HG02970 (cell line): ENCODE data around the gene AKR1C4.
"Not testable (repeated sequence)": the region's sequence is repeated elsewhere in the genome, so short reads cannot be mapped to it uniquely, and the experiment has no call there.

ENCODE experiments used
- ATAC-seq: cut with Tn5 transposase; IDR thresholded peaks from one replicate; pipeline ENCODE4 v1.9.1; 2021; ENCODE audit warnings: mild to moderate bottlenecking, moderate library complexity, moderate number of reproducible peaks; ENCODE audit not compliant: unreplicated experiment, low FRiP score

Gene AKR1C4

GRCh38 chr10:5199398-5199797 is 2.8 kb downstream of the AKR1C4 start:
- no peak for ATAC-seq

GRCh38 chr10:5206799-5207198 is 10.2 kb downstream of the AKR1C4 start:
- no peak for ATAC-seq

- not testable (repeated sequence) for ATAC-seq
Observed at GRCh38 chr10:5209776-5210175, 13.1 kb downstream of the AKR1C4 start.

GRCh38 chr10:5210261-5210660 is 13.6 kb downstream of the AKR1C4 start:
- ATAC-seq = not testable (repeated sequence)

- ATAC-seq = no peak
Observed at GRCh38 chr10:5211696-5212536, 15.3 kb downstream of the AKR1C4 start.

- ATAC-seq = no peak
Observed at GRCh38 chr10:5216801-5217200, 20.2 kb downstream of the AKR1C4 start.

DNA sequence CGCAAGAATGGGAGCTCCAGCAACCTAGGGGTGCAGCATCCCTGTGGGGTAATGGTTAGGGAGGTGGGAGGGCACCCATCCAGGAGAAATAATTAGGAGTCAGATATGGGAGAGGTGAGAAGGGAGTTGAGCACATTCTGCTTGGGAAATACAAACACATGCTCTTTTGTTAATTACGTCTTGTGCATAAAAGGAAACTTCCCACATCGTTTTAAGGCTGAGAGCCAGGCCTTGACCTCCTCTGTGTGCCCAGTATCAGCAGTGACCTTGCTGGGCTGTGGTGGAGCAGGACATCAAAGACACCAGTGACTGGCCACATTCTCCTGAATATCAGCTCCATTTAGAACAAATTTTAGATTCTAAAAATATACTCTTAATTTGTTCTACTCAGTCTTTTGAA is 22.6 kb downstream of the AKR1C4 start:
- ATAC-seq = no peak

GRCh38 chr10:5222942-5223341 is 26.3 kb downstream of the AKR1C4 start:
- not testable (repeated sequence) for ATAC-seq

DNA sequence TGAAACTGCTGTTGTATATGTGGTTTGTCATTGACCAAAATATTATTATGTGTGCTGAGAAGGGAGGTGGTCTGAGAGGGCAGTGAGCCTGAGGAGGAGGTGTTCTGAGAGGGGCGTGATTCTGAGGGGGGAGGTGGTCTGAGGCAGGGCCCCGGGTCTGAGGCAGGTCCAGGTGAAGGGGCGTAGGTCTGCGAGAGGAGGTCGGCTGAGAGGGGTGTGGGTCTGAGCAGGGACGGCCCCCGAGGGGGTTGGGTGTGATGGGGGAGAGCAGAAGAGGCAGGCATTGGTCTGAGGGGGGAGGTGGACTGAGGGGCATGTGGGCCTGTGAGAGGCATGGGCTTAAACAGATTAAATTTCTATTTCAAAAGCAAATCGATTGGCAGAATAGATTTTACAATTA is 32.4 kb downstream of the AKR1C4 start:
- ATAC-seq = no peak

- no peak for ATAC-seq
Observed at GRCh38 chr10:5233324-5233723, 36.7 kb downstream of the AKR1C4 start.

DNA sequence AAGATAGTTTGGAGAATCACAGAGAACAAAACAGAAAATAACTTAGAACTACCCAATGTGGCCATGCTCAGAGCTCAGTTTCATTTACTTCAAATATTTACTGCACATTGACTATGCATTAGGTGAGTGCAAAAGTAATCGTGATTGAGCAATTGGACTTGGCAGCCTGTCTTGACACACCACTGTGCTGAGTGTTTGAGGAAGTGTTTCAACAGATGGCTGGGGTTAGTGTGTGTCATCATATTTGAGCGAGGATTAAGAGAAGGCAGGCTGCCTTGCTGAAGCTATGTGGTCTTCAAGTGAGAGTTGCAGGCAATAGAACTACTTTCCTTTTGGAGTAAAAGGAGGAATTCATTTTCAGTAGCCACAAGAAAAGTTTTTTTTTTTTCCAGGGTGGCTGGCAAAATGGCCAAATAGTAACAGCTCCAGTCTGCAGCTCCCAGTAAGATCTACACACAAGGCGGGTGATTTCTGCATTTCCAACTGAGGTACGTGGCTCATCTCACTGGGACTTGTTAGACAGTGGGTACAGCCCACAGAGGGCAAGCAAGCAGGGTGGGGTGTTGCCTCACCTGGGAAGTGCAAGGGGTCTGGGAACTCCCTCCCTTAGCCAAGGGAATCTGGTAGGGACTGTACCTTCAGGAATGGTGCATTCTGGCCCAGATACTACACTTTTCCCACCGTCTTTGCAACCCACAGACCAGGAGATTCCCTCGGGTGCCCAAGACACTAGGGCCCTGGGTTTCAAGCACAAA is 37.6 kb downstream of the AKR1C4 start:
- ATAC-seq = no peak

DNA sequence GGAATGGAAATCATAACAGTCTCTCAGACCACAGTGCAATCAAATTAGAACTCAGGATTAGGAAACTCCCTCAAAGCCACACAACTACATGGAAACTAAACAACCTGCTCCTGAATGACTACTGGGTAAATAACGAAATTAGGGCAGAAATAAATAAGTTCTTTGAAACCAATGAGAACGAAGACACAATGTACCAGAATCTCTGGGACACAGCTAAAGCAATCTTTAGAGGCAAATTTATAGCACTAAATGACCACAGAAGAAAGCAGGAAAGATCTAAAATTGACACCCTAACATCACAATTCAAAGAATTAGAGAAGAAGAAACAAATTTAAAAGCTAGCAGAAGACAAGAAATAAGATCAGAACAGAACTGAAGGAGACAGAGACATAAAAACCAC is 40.9 kb downstream of the AKR1C4 start:
- ATAC-seq = not testable (repeated sequence)

- ATAC-seq = no peak
Observed at GRCh38 chr10:5242585-5242984, 45.9 kb downstream of the AKR1C4 start.

DNA sequence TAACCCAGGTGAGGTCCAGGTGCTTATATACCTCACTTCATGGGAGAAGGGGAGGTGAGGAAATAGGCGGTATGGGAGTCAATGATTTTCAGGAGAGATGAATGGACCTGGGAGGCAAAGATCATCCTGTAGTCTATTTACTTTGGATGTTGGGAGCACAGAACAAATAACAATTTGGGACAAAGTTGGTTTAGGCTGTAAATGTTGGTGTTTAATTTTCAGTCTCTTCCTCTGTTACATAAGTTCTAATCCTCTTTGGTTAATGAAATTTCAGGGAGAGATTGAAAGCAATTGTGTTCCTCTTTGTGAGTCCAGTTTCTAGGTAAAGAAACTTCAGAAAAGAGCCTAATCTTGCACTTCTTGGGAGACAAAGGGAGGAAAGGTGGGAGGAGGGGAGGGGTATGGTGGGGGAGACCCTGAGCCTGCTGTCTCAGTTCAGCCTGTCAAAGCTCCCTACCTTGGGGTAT is 46.9 kb downstream of the AKR1C4 start:
- ATAC-seq = no peak

- no peak for ATAC-seq
Observed at GRCh38 chr10:5252177-5253037, 55.8 kb downstream of the AKR1C4 start.

GRCh38 chr10:5254488-5254887 is 57.9 kb downstream of the AKR1C4 start:
- no peak for ATAC-seq

- not testable (repeated sequence) for ATAC-seq
Observed at GRCh38 chr10:5257768-5258167, 61.1 kb downstream of the AKR1C4 start.

DNA sequence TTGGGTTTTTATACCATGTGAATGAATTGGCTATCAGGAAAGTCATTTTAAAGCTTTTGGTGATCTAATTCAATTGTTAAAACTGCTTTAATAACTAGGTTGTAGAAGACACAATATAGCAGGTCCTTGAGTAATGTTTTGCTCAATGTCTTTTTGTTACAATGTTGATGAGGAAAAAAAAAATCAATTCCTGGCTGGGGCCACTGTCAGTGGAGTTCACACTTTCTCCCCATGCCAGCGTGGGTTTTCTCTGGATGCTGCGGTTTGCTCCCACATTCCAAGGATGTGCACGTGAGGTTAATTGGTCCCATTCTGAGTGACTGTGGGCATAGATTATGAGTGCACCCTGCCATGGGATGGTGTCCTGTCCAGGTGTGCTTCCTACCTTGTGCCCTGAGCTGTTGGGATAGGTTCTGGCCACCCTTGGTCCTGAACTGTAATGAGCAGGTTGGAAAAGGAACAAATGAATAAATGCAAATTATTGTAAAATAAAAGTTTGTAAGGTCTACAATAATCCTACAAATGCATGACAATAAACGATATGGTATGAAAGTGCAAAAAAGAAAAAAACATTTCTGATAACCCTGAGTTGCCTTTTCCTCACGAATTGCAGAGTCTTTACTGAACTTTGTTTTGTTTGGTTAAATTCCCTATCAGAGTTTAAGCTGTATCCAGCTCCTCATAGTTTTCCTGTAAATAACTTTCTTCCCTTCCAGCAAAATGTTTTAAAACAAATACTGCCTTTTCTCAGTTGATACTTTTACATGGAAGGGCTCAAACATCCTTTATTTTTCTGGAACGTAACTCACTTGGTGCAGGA is 62.7 kb downstream of the AKR1C4 start:
- ATAC-seq = no peak

GRCh38 chr10:5259952-5260578 is 63.4 kb downstream of the AKR1C4 start:
- no peak for ATAC-seq
